GM23338 (cell line): Measurements from ENCODE around the gene SEMA5A. TPM values are rescaled to one million over a fixed set of nuclear protein-coding genes. Genes with fewer than 3 reads are reported as not detected.

Source experiments
- ATAC-seq: fragments of 200-7000 bp; cut with Tn5 transposase; 3 replicates; pipeline ENCODE4 v1.9.1; 2020
- DNase-seq: peaks from one replicate; pipeline ENCODE4 v3.0.0-alpha.2; 2015; ENCODE audit warnings: low spot score
- H2AFZ ChIP-seq: fragments of 200-600 bp; sonication (generic); 2 replicates; pipeline ENCODE4 v1.8.0; 2016; ENCODE audit warnings: antibody characterized with exemption, mild to moderate bottlenecking, moderate library complexity
- H3F3A ChIP-seq: fragments of 200-600 bp; sonication (generic); replicated peaks from 2 replicates; pipeline ENCODE4 v1.8.0; 2017; ENCODE audit warnings: antibody characterized with exemption, mixed run types, low read depth
- H3K27ac ChIP-seq: fragments of 200-600 bp; sonication (generic); 2 replicates; pipeline ENCODE4 v1.6.1; 2016; ENCODE audit warnings: low read depth
- H3K27me3 ChIP-seq: fragments of 200-600 bp; sonication (generic); 2 replicates; pipeline ENCODE4 v1.8.0; 2016; ENCODE audit warnings: mild to moderate bottlenecking, mixed run types, moderate library complexity; ENCODE audit not compliant: insufficient read depth
- H3K36me3 ChIP-seq: fragments of 200-600 bp; sonication (generic); 2 replicates; pipeline ENCODE4 v1.8.0; 2016; ENCODE audit warnings: mild to moderate bottlenecking; ENCODE audit not compliant: insufficient read depth
- H3K4me1 ChIP-seq: fragments of 200-600 bp; sonication (generic); 2 replicates; pipeline ENCODE4 v1.8.0; 2016; ENCODE audit warnings: mild to moderate bottlenecking, moderate library complexity; ENCODE audit not compliant: insufficient read depth
- H3K4me2 ChIP-seq: fragments of 200-600 bp; sonication (generic); 2 replicates; pipeline ENCODE4 v1.7.1; 2017; ENCODE audit warnings: mixed run types
- H3K4me3 ChIP-seq: fragments of 200-600 bp; sonication (generic); 2 replicates; pipeline ENCODE4 v1.6.1; 2016; ENCODE audit warnings: mixed run types
- H3K79me2 ChIP-seq: fragments of 200-600 bp; sonication (generic); replicated peaks from 2 replicates; pipeline ENCODE4 v1.8.0; 2017; ENCODE audit warnings: mild to moderate bottlenecking; ENCODE audit not compliant: insufficient read depth
- H3K9me2 ChIP-seq: fragments of 200-600 bp; sonication (generic); 2 replicates; pipeline ENCODE4 v1.8.0; 2017; ENCODE audit not compliant: insufficient read depth
- H4K20me1 ChIP-seq: fragments of 200-600 bp; sonication (generic); replicated peaks from 2 replicates; pipeline ENCODE4 v1.8.0; 2017; ENCODE audit warnings: mild to moderate bottlenecking; ENCODE audit not compliant: insufficient read depth
- H3K27ac Mint-ChIP-seq: 2 replicates; pipeline ENCODE4 v1.8.0; 2020; ENCODE audit warnings: inconsistent platforms, mild to moderate bottlenecking, moderate library complexity, mixed read lengths
- H3K27me3 Mint-ChIP-seq: 3 replicates; pipeline ENCODE4 v1.8.0; 2022; ENCODE audit warnings: low read depth, mild to moderate bottlenecking, moderate library complexity, mixed read lengths, inconsistent platforms; ENCODE audit not compliant: insufficient read depth, poor library complexity
- H3K36me3 Mint-ChIP-seq: 3 replicates; pipeline ENCODE4 v1.8.0; 2021; ENCODE audit warnings: low read depth, mild to moderate bottlenecking, inconsistent platforms, moderate library complexity, mixed read lengths
- H3K4me1 Mint-ChIP-seq: 3 replicates; pipeline ENCODE4 v1.8.0; 2020; ENCODE audit warnings: mild to moderate bottlenecking, inconsistent platforms, mixed read lengths
- H3K4me3 Mint-ChIP-seq: 3 replicates; pipeline ENCODE4 v1.8.0; 2021; ENCODE audit warnings: moderate library complexity, mild to moderate bottlenecking, inconsistent platforms, mixed read lengths
- H3K9me3 Mint-ChIP-seq: 3 replicates; pipeline ENCODE4 v1.8.0; 2020; ENCODE audit warnings: moderate library complexity, mild to moderate bottlenecking, inconsistent platforms, mixed read lengths
- CREB1 ChIP-seq: fragments of 250-450 bp; sonication (Bioruptor Pico); IDR thresholded peaks from 2 replicates; pipeline ENCODE4 v1.5.0; 2020; ENCODE audit warnings: low read depth, mild to moderate bottlenecking, moderate library complexity
- CTCF ChIP-seq, 2 experiments: fragments of 200-600 bp in 1 of 2; sonication (generic) in 1 of 2; conservative IDR thresholded peaks; 2 replicates each; pipeline versions ENCODE4 v1.5.1 to v1.6.1; 2016 to 2017; ENCODE audit warnings: antibody characterized with exemption in 2 of 2, low read depth in 2 of 2, mild to moderate bottlenecking in 2 of 2, moderate library complexity in 1 of 2
- ETS1 ChIP-seq: IDR thresholded peaks from 2 replicates; pipeline ENCODE4 v1.6.1; 2016; ENCODE audit warnings: antibody characterized with exemption
- EZH2 ChIP-seq: fragments of 200-600 bp; sonication (generic); IDR thresholded peaks from one replicate; pipeline ENCODE4 v1.8.0; 2017; ENCODE audit warnings: antibody characterized with exemption, mild to moderate bottlenecking, low read depth; ENCODE audit not compliant: unreplicated experiment
- JUNB ChIP-seq: IDR thresholded peaks from one replicate; pipeline ENCODE4 v1.6.1; 2016; ENCODE audit warnings: antibody characterized with exemption; ENCODE audit not compliant: unreplicated experiment
- POLR2AphosphoS5 ChIP-seq: IDR thresholded peaks from 2 replicates; pipeline ENCODE4 v1.6.1; 2016; ENCODE audit warnings: antibody characterized with exemption, low read depth
- REST ChIP-seq: IDR thresholded peaks from one replicate; pipeline ENCODE4 v1.6.1; 2018; ENCODE audit warnings: antibody characterized with exemption; ENCODE audit not compliant: unreplicated experiment
- STAT1 ChIP-seq: IDR thresholded peaks from one replicate; pipeline ENCODE4 v1.6.1; 2016; ENCODE audit warnings: antibody characterized with exemption; ENCODE audit not compliant: unreplicated experiment
- ZNF114 ChIP-seq: fragments of 250-450 bp; sonication (Bioruptor Pico); IDR thresholded peaks from 2 replicates; pipeline ENCODE4 v1.5.0; 2020; ENCODE audit warnings: mild to moderate bottlenecking, moderate library complexity
- ZNF331 ChIP-seq: fragments of 250-450 bp; sonication (Bioruptor Pico); IDR thresholded peaks from 2 replicates; pipeline ENCODE4 v1.5.0; 2020; ENCODE audit warnings: low read depth, mild to moderate bottlenecking, moderate library complexity
- ZNF462 ChIP-seq: fragments of 250-450 bp; sonication (Bioruptor Pico); IDR thresholded peaks from 2 replicates; pipeline ENCODE4 v1.5.0; 2020; ENCODE audit warnings: mild to moderate bottlenecking, moderate library complexity
- polyA plus RNA-seq: library from polyadenylated mRNA; unstranded; fragments of >200 nt; fragmentation: Nextera tagmentation; extraction: Ambion mirVana; gene quantifications from 2 replicates; pipeline ENCODE4 v1.2.1, GENCODE V29; 2016
- total RNA-seq: library from RNA; depleted of rRNA; stranded (reverse); fragments of >200 nt; shearing (Covaris generic); gene quantifications from 2 replicates; pipeline ENCODE4 v1.2.3, GENCODE V29; 2014

The SEMA5A gene
- total and polyA plus RNA-seq, 2 experiments from 2014 or later, result 2.1 to 8.1 TPM

- Histone ChIP-seq H3K36me3 (no peaks in the 10 kb centered on the region), H3K27me3 (no peaks in the 10 kb centered on the region), H3K4me1 (peaks cover 19% of the 10 kb centered on the region), H3K27ac (no peak overlapping the region), H3K9me2 (no peaks in the 10 kb centered on the region), H2AFZ (no peak overlapping the region), H4K20me1 (no peaks in the 10 kb centered on the region), H3K4me3 (no peak overlapping the region), H3F3A (no peaks in the 10 kb centered on the region), H3K79me2 (no peaks in the 10 kb centered on the region), H3K4me2 (peak overlapping the region; percentile 55)
- no peaks in the 10 kb centered on the region for H3K9me3 Mint-ChIP-seq
- no peak overlapping the region for H3K4me3 Mint-ChIP-seq
- H3K4me1 Mint-ChIP-seq, result peaks cover 25% of the 10 kb centered on the region
- H3K36me3 Mint-ChIP-seq, result no peaks in the 10 kb centered on the region
- DNase-seq, result no peak
- TF ChIP-seq ZNF114 (CRISPR knock-in tag) (no peak), EZH2 (no peak), POLR2AphosphoS5 (no peak), STAT1 (no peak), CTCF (conservative IDR thresholded peaks at IDR 0.05; ENCODE audit: low read depth in 2 of 2) (no peak), ZNF462 (no peak), ZNF331 (CRISPR knock-in tag) (no peak), REST (no peak), ETS1 (no peak), JUNB (no peak), CREB1 (CRISPR knock-in tag) (no peak)
- no peak for ATAC-seq
- no peaks in the 10 kb centered on the region for H3K27me3 Mint-ChIP-seq
- no peak overlapping the region for H3K27ac Mint-ChIP-seq
Measured at GRCh38 chr5:9496801-9497200, 49.1 kb downstream of the SEMA5A start.
